ENCODE data around the gene IL33.

The IL33 gene

DNA sequence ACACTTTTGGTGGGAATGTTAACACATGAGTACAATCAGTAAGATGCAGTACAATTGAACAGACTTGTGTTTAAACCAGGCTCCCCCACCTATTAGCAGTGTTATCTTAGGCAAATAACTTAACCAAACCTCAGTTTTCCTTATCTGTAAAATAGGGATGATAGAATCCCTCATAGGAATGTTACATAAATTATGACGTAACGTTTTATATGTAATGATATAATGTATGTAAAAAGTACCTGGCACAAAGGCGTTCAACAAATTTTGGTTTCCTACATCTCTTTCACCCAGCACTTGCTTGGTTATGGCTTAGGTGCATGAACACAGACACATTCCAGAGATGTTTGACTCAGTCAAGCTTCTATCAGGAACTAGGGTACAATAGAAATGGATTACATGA is 26.7 kb upstream of the IL33 start:
- TF ChIP-seq TAF1 (IDR thresholded peaks at IDR 0.05; ENCODE audit: borderline replicate concordance, insufficient read depth, low read length) (no peak), POLR2AphosphoS5 (IDR thresholded peaks at IDR 0.05; ENCODE audit: low read depth, low read length) (no peak), FOXP2 (optimal IDR thresholded peaks at IDR 0.05; ENCODE audit: borderline replicate concordance, extremely low read depth, extremely low read length, insufficient read depth) (no peak), SIN3A (IDR thresholded peaks at IDR 0.05; ENCODE audit: borderline replicate concordance, insufficient read depth, low read length) (no peak)
- TF ChIP-seq, protein P1, sequence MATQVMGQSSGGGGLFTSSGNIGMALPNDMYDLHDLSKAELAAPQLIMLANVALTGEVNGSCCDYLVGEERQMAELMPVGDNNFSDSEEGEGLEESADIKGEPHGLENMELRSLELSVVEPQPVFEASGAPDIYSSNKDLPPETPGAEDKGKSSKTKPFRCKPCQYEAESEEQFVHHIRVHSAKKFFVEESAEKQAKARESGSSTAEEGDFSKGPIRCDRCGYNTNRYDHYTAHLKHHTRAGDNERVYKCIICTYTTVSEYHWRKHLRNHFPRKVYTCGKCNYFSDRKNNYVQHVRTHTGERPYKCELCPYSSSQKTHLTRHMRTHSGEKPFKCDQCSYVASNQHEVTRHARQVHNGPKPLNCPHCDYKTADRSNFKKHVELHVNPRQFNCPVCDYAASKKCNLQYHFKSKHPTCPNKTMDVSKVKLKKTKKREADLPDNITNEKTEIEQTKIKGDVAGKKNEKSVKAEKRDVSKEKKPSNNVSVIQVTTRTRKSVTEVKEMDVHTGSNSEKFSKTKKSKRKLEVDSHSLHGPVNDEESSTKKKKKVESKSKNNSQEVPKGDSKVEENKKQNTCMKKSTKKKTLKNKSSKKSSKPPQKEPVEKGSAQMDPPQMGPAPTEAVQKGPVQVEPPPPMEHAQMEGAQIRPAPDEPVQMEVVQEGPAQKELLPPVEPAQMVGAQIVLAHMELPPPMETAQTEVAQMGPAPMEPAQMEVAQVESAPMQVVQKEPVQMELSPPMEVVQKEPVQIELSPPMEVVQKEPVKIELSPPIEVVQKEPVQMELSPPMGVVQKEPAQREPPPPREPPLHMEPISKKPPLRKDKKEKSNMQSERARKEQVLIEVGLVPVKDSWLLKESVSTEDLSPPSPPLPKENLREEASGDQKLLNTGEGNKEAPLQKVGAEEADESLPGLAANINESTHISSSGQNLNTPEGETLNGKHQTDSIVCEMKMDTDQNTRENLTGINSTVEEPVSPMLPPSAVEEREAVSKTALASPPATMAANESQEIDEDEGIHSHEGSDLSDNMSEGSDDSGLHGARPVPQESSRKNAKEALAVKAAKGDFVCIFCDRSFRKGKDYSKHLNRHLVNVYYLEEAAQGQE (IDR thresholded peaks at IDR 0.05; ENCODE audit: insufficient read depth in 1 of 2, low read depth in 2 of 2, low read length in 2 of 2), result no peak

- TF ChIP-seq TAF1 (IDR thresholded peaks at IDR 0.05; ENCODE audit: borderline replicate concordance, insufficient read depth, low read length), result no peak
- TF ChIP-seq FOXP2 (optimal IDR thresholded peaks at IDR 0.05; ENCODE audit: borderline replicate concordance, extremely low read depth, extremely low read length, insufficient read depth), result no peak
- no peak for TF ChIP-seq SIN3A (IDR thresholded peaks at IDR 0.05; ENCODE audit: borderline replicate concordance, insufficient read depth, low read length)
Observed at GRCh38 chr9:6194934-6195333, 20.7 kb upstream of the IL33 start.

- TF ChIP-seq SIN3A (IDR thresholded peaks at IDR 0.05; ENCODE audit: borderline replicate concordance, insufficient read depth, low read length) (no peak), FOXP2 (optimal IDR thresholded peaks at IDR 0.05; ENCODE audit: borderline replicate concordance, extremely low read depth, extremely low read length, insufficient read depth) (no peak), POLR2AphosphoS5 (IDR thresholded peaks at IDR 0.05; ENCODE audit: low read depth, low read length) (no peak), TAF1 (IDR thresholded peaks at IDR 0.05; ENCODE audit: borderline replicate concordance, insufficient read depth, low read length) (no peak)
- TF ChIP-seq, protein P1 (IDR thresholded peaks at IDR 0.05; ENCODE audit: insufficient read depth in 1 of 2, low read depth in 2 of 2, low read length in 2 of 2), result no peak
Observed at GRCh38 chr9:6195714-6196360, 19.8 kb upstream of the IL33 start.

GRCh38 chr9:6197330-6197729 is 18.3 kb upstream of the IL33 start:
- no peak for TF ChIP-seq POLR2AphosphoS5 (IDR thresholded peaks at IDR 0.05; ENCODE audit: low read depth, low read length)
- no peak for TF ChIP-seq TAF1 (IDR thresholded peaks at IDR 0.05; ENCODE audit: borderline replicate concordance, insufficient read depth, low read length)
- no peak for TF ChIP-seq FOXP2 (optimal IDR thresholded peaks at IDR 0.05; ENCODE audit: borderline replicate concordance, extremely low read depth, extremely low read length, insufficient read depth)
- TF ChIP-seq SIN3A (IDR thresholded peaks at IDR 0.05; ENCODE audit: borderline replicate concordance, insufficient read depth, low read length), result no peak
- TF ChIP-seq, protein P1 (IDR thresholded peaks at IDR 0.05; ENCODE audit: insufficient read depth in 1 of 2, low read depth in 2 of 2, low read length in 2 of 2), result no peak

- no peak for TF ChIP-seq SIN3A (IDR thresholded peaks at IDR 0.05; ENCODE audit: borderline replicate concordance, insufficient read depth, low read length)
- TF ChIP-seq POLR2AphosphoS5 (IDR thresholded peaks at IDR 0.05; ENCODE audit: low read depth, low read length), result no peak
- no peak for TF ChIP-seq FOXP2 (optimal IDR thresholded peaks at IDR 0.05; ENCODE audit: borderline replicate concordance, extremely low read depth, extremely low read length, insufficient read depth)
- TF ChIP-seq TAF1 (IDR thresholded peaks at IDR 0.05; ENCODE audit: borderline replicate concordance, insufficient read depth, low read length), result no peak
- TF ChIP-seq, protein P1 (IDR thresholded peaks at IDR 0.05; ENCODE audit: insufficient read depth in 1 of 2, low read depth in 2 of 2, low read length in 2 of 2), result no peak
Observed at GRCh38 chr9:6198251-6198650, 17.4 kb upstream of the IL33 start.
